H9 (cell line): Measurements from ENCODE around the gene HEXD. TPM values are rescaled to one million over a fixed set of nuclear protein-coding genes. Genes with fewer than 3 reads are reported as not detected.

Experiments
- DNase-seq: peaks from one replicate; pipeline ENCODE4 v3.0.0-alpha.2; 2017
- H2AFZ ChIP-seq: one replicate; pipeline ENCODE4 v1.6.1; 2013; ENCODE audit warnings: mild to moderate bottlenecking, low read length, control low read depth, moderate library complexity
- H2AK5ac ChIP-seq: 2 replicates; pipeline ENCODE4 v1.6.1; 2013; ENCODE audit warnings: low read length, control low read depth, mixed read lengths; ENCODE audit not compliant: insufficient read length
- H2BK120ac ChIP-seq: one replicate; pipeline ENCODE4 v1.6.1; 2013; ENCODE audit warnings: low read depth, mild to moderate bottlenecking, low read length, control low read depth, inconsistent platforms; ENCODE audit not compliant: poor library complexity, severe bottlenecking
- H2BK12ac ChIP-seq: 2 replicates; pipeline ENCODE4 v1.6.1; 2013; ENCODE audit warnings: low read length, control low read depth, mixed read lengths, low read depth; ENCODE audit not compliant: insufficient read length
- H2BK15ac ChIP-seq: 2 replicates; pipeline ENCODE4 v1.6.1; 2013; ENCODE audit warnings: low read depth, low read length, control low read depth
- H2BK20ac ChIP-seq: one replicate; pipeline ENCODE4 v1.6.1; 2013; ENCODE audit warnings: low read depth, mild to moderate bottlenecking, low read length, control low read depth, inconsistent platforms; ENCODE audit not compliant: poor library complexity, severe bottlenecking
- H2BK5ac ChIP-seq: 2 replicates; pipeline ENCODE4 v1.6.1; 2013; ENCODE audit warnings: low read length, control low read depth, mixed read lengths; ENCODE audit not compliant: insufficient read length
- H3K14ac ChIP-seq: 2 replicates; pipeline ENCODE4 v1.6.1; 2013; ENCODE audit warnings: low read length, control low read depth; ENCODE audit not compliant: insufficient read depth
- H3K18ac ChIP-seq: 2 replicates; pipeline ENCODE4 v1.6.1; 2013; ENCODE audit warnings: low read depth, mild to moderate bottlenecking, mixed read lengths, low read length, control low read depth; ENCODE audit not compliant: insufficient read length
- H3K23ac ChIP-seq: 2 replicates; pipeline ENCODE4 v1.6.1; 2013; ENCODE audit warnings: low read length, control low read depth, mixed read lengths, low read depth; ENCODE audit not compliant: insufficient read length
- H3K23me2 ChIP-seq: 2 replicates; pipeline ENCODE4 v1.6.1; 2013; ENCODE audit warnings: low read depth, mild to moderate bottlenecking, mixed read lengths, low read length, control low read depth; ENCODE audit not compliant: insufficient read length, poor library complexity, severe bottlenecking
- H3K27ac ChIP-seq: 2 replicates; pipeline ENCODE4 v1.5.1; 2013; ENCODE audit warnings: low read length, control low read depth, mixed read lengths, low read depth; ENCODE audit not compliant: insufficient read length
- H3K27me3 ChIP-seq: 2 replicates; pipeline ENCODE4 v1.6.1; 2013; ENCODE audit warnings: low read length, control low read depth, inconsistent platforms; ENCODE audit not compliant: insufficient read depth
- H3K4ac ChIP-seq: 2 replicates; pipeline ENCODE4 v1.6.1; 2013; ENCODE audit warnings: low read depth, mild to moderate bottlenecking, control low read depth, inconsistent platforms, low read length, moderate library complexity
- H3K4me1 ChIP-seq: 2 replicates; pipeline ENCODE4 v1.6.1; 2013; ENCODE audit warnings: low read length, control low read depth, inconsistent platforms; ENCODE audit not compliant: insufficient read depth
- H3K4me2 ChIP-seq: 2 replicates; pipeline ENCODE4 v1.6.1; 2013; ENCODE audit warnings: low read length, control low read depth, mixed read lengths; ENCODE audit not compliant: insufficient read length, insufficient read depth
- H3K56ac ChIP-seq: 2 replicates; pipeline ENCODE4 v1.6.1; 2013; ENCODE audit warnings: low read depth, mild to moderate bottlenecking, mixed read lengths, low read length, control low read depth; ENCODE audit not compliant: insufficient read length
- H3K79me1 ChIP-seq: 2 replicates; pipeline ENCODE4 v1.6.1; 2013; ENCODE audit warnings: low read depth, mild to moderate bottlenecking, moderate library complexity, low read length, control low read depth, inconsistent platforms; ENCODE audit not compliant: insufficient read depth, poor library complexity, severe bottlenecking
- H3K79me2 ChIP-seq: 2 replicates; pipeline ENCODE4 v1.6.1; 2013; ENCODE audit warnings: low read length, control low read depth, inconsistent platforms; ENCODE audit not compliant: insufficient read depth
- H3K9ac ChIP-seq: 2 replicates; pipeline ENCODE4 v1.6.1; 2013; ENCODE audit warnings: low read length, control low read depth, mixed read lengths; ENCODE audit not compliant: insufficient read length; ENCODE audit errors: extremely low read depth
- H3K9me3 ChIP-seq: one replicate; pipeline ENCODE4 v1.6.1; 2013; ENCODE audit warnings: low read depth, low read length, inconsistent platforms; ENCODE audit not compliant: control insufficient read depth
- H3T11ph ChIP-seq: one replicate; pipeline ENCODE4 v1.6.1; 2013; ENCODE audit warnings: mild to moderate bottlenecking, low read length, control low read depth, inconsistent platforms
- H4K20me1 ChIP-seq: one replicate; pipeline ENCODE4 v1.6.1; 2013; ENCODE audit not compliant: control insufficient read depth, insufficient read length, insufficient read depth
- H4K5ac ChIP-seq: 2 replicates; pipeline ENCODE4 v1.6.1; 2013; ENCODE audit warnings: low read depth, mild to moderate bottlenecking, mixed read lengths, low read length, control low read depth; ENCODE audit not compliant: insufficient read length
- H4K8ac ChIP-seq: replicated peaks from 2 replicates; pipeline ENCODE4 v1.6.1; 2013; ENCODE audit warnings: low read length, control low read depth, mixed read lengths, low read depth; ENCODE audit not compliant: insufficient read length
- H4K91ac ChIP-seq: 2 replicates; pipeline ENCODE4 v1.6.1; 2013; ENCODE audit warnings: low read depth, mild to moderate bottlenecking, moderate library complexity, mixed read lengths, low read length, control low read depth; ENCODE audit not compliant: insufficient read length
- H3K27ac Mint-ChIP-seq, 3 experiments: 2 replicates in 2 of 3; 3 replicates in 1 of 3; pipeline ENCODE4 v1.8.0; 2020 to 2021; ENCODE audit warnings: mixed read lengths in 3 of 3, mild to moderate bottlenecking in 1 of 3, moderate library complexity in 1 of 3
- H3K27me3 Mint-ChIP-seq: 2 replicates; pipeline ENCODE4 v1.8.0; 2021; ENCODE audit warnings: low read depth, mild to moderate bottlenecking, moderate library complexity, mixed read lengths
- H3K36me3 Mint-ChIP-seq, 3 experiments: 2 replicates in 2 of 3; 3 replicates in 1 of 3; pipeline ENCODE4 v1.8.0; 2020 to 2021; ENCODE audit warnings: low read depth in 3 of 3, mixed read lengths in 3 of 3; ENCODE audit not compliant: insufficient read depth in 1 of 3
- H3K4me1 Mint-ChIP-seq, 2 experiments: 2 replicates each; pipeline ENCODE4 v1.8.0; 2020; ENCODE audit warnings: mixed read lengths in 2 of 2
- H3K4me3 Mint-ChIP-seq, 2 experiments: 2 replicates in 1 of 2; 3 replicates in 1 of 2; pipeline ENCODE4 v1.8.0; 2020 to 2021; ENCODE audit warnings: mild to moderate bottlenecking in 2 of 2, mixed read lengths in 2 of 2, moderate library complexity in 1 of 2
- H3K9me3 Mint-ChIP-seq, 2 experiments: 2 replicates in 1 of 2; 3 replicates in 1 of 2; pipeline ENCODE4 v1.8.0; 2020; ENCODE audit warnings: mild to moderate bottlenecking in 2 of 2, mixed read lengths in 2 of 2, moderate library complexity in 1 of 2
- CTCF ChIP-seq: fragments of 200-600 bp; sonication (generic); conservative IDR thresholded peaks from 3 replicates; pipeline ENCODE4 v1.8.0; 2021; ENCODE audit warnings: antibody characterized with exemption, mild to moderate bottlenecking
- WGBS: extraction: QIAGEN DNeasy Blood & Tissue Kit; methylation state at CpG from one replicate; pipeline ENCODE4 v1.1.7; 2013; ENCODE audit warnings: missing lambda C conversion rate, low lambda C conversion rate, mixed read lengths; ENCODE audit not compliant: insufficient read length; ENCODE audit errors: extremely low coverage; 5-methylcytosine and 5-hydroxymethylcytosine counted together
- total RNA-seq: library from RNA; stranded (reverse); gene quantifications from 2 replicates; pipeline ENCODE4 v1.2.1, GENCODE V29; 2021

HEXD gene
- total RNA-seq, 1 experiment from 2014 or later = 23.2 TPM

- Histone ChIP-seq H3K23me2 (no peaks in the 10 kb centered on the region), H4K91ac (no peak overlapping the region), H3K79me2 (no peaks in the 10 kb centered on the region), H3K4ac (no peak overlapping the region), H3K23ac (no peak overlapping the region), H2BK120ac (no peak overlapping the region), H3K9ac (no peak overlapping the region), H2BK20ac (no peak overlapping the region), H3T11ph (no peak overlapping the region), H3K27me3 (no peaks in the 10 kb centered on the region), H4K8ac (no peak overlapping the region), H3K18ac (no peak overlapping the region), H2BK5ac (no peak overlapping the region), H3K4me2 (no peak overlapping the region), H2AK5ac (no peak overlapping the region), H3K4me1 (no peaks in the 10 kb centered on the region), H2BK12ac (no peak overlapping the region), H2BK15ac (no peak overlapping the region), H3K79me1 (no peaks in the 10 kb centered on the region), H3K56ac (no peak overlapping the region), H4K20me1 (peaks cover 3% of the 10 kb centered on the region), H4K5ac (no peak overlapping the region), H3K14ac (no peak overlapping the region; the same call in 1 of the 2 replicates), H3K9me3 (no peaks in the 10 kb centered on the region), H3K27ac (no peak overlapping the region), H2AFZ (no peak overlapping the region)
- no CpG with 5 or more reads among the region's 8 CpGs for WGBS
- peaks cover under 1% of the 10 kb centered on the region for H3K27me3 Mint-ChIP-seq
- peak overlapping the region in 1 of 3 experiments; percentile 3; a peak in 1 of 7 replicates for H3K27ac Mint-ChIP-seq
- peaks cover 3 to 5% of the 10 kb centered on the region in 2 experiments for H3K4me1 Mint-ChIP-seq
- H3K36me3 Mint-ChIP-seq = peaks cover 20 to 52% (median 45%) of the 10 kb centered on the region in 3 experiments
- H3K9me3 Mint-ChIP-seq = no peaks in the 10 kb centered on the region; a peak in 1 of 5 replicates
- DNase-seq = no peak
- TF ChIP-seq CTCF = no peak
- H3K4me3 Mint-ChIP-seq = no peak overlapping the region
These were observed 71.0 kb downstream of the HEXD start for GRCh38 chr17:82489117-82489516.
